H1 (cell line): ENCODE measurements around the gene UROC1.

ENCODE experiments used
- EZH2 ChIP-seq: fragments of 200-600 bp; sonication (generic); IDR thresholded peaks from 2 replicates; pipeline ENCODE4 v1.7.1; 2012; ENCODE audit warnings: low read depth, mild to moderate bottlenecking, moderate library complexity, low read length, inconsistent platforms; ENCODE audit not compliant: severe bottlenecking
- JUND ChIP-seq: IDR thresholded peaks from 2 replicates; pipeline ENCODE4 v1.6.1; 2011; ENCODE audit warnings: mild to moderate bottlenecking, improper control_type of control experiment, low read length
- POLR2A ChIP-seq, 2 experiments: IDR thresholded peaks; 1 replicate in 1 of 2; 2 replicates in 1 of 2; pipeline ENCODE4 v1.6.1; 2011; ENCODE audit warnings: low read depth in 2 of 2, low read length in 2 of 2, mild to moderate bottlenecking in 2 of 2; ENCODE audit errors: control extremely low read depth in 1 of 2
- SIN3A ChIP-seq, 2 experiments: IDR thresholded peaks in 1 of 2; conservative IDR thresholded peaks in 1 of 2; 2 replicates each; pipeline ENCODE4 v1.6.1; 2011 to 2012; ENCODE audit warnings: low read length in 2 of 2, improper control_type of control experiment in 1 of 2, low read depth in 1 of 2, mild to moderate bottlenecking in 1 of 2
- TF ChIP-seq, protein P1 (sequence below), 3 experiments: IDR thresholded peaks; 1 replicate in 2 of 3; 2 replicates in 1 of 3; pipeline versions ENCODE4 v1.5.1 to v1.6.1; 2011; ENCODE audit warnings: low read length in 3 of 3, mild to moderate bottlenecking in 3 of 3, inconsistent platforms in 2 of 3, low read depth in 1 of 3, moderate library complexity in 1 of 3; ENCODE audit not compliant: insufficient read depth in 1 of 3; ENCODE audit errors: control extremely low read depth in 1 of 3

DNA sequence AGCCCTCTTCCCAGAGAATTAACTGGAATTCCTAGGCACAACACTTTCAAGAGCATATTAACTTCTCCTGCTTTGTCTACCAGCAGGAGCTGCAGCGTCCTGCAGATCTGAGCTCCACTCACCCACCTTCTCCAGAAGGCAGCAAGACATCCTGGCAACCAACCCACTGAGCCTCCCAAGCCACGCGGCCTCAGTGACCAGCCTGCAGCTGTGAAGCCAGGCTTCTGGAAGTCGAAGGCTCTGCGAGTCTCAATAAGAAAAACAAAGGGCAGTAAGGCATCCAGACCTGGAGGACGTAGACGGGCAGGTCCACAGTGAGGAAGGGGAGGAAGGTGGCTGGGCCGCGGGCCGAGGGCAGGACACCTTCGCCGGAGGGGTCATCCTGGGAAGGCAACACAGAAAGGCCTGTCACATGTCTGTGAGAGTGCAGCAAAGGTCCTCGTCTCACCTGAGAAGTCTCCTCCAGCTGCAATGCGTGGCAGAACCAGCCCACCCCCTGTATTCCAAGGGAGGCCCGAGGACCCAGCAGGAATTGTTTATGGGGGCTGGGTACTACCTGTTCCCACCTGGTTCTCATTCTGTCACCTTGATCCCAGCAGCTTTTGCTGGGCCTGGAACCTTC, 78.1 kb downstream of the UROC1 start:
- TF ChIP-seq EZH2 (no peak), JUND (no peak), POLR2A (IDR thresholded peaks at IDR 0.05; ENCODE audit: control extremely low read depth in 1 of 2, low read depth in 2 of 2, low read length in 2 of 2) (no peak), SIN3A (conservative IDR thresholded peaks at IDR 0.05 in 1 of 2, IDR thresholded peaks at IDR 0.05 in 1 of 2; ENCODE audit: low read depth in 1 of 2, low read length in 2 of 2) (no peak)
- TF ChIP-seq, protein P1, sequence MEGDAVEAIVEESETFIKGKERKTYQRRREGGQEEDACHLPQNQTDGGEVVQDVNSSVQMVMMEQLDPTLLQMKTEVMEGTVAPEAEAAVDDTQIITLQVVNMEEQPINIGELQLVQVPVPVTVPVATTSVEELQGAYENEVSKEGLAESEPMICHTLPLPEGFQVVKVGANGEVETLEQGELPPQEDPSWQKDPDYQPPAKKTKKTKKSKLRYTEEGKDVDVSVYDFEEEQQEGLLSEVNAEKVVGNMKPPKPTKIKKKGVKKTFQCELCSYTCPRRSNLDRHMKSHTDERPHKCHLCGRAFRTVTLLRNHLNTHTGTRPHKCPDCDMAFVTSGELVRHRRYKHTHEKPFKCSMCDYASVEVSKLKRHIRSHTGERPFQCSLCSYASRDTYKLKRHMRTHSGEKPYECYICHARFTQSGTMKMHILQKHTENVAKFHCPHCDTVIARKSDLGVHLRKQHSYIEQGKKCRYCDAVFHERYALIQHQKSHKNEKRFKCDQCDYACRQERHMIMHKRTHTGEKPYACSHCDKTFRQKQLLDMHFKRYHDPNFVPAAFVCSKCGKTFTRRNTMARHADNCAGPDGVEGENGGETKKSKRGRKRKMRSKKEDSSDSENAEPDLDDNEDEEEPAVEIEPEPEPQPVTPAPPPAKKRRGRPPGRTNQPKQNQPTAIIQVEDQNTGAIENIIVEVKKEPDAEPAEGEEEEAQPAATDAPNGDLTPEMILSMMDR (IDR thresholded peaks at IDR 0.05; ENCODE audit: control extremely low read depth in 1 of 3, insufficient read depth in 1 of 3, low read depth in 1 of 3, low read length in 3 of 3), result no peak
